Endothelial cell of umbilical vein (primary cell): ENCODE measurements around the gene TWF2. TPM values are rescaled to one million over a fixed set of nuclear protein-coding genes. Genes with fewer than 3 reads are reported as not detected.

Source experiments
- BruUV-seq: library from RNA; stranded (reverse); fragments of 400-500 nt; replicated peaks from 2 replicates; lab custom pipeline; 2021; lab: Mats Ljungman, UMichigan
- CTCF ChIA-PET: fragments of 300-600, 350-600 bp; sonication (Branson Sonifier 250); formaldehyde crosslinking; loops from one replicate; lab custom pipeline; 2021; ENCODE audit warnings: antibody characterized with exemption, inconsistent platforms; lab: Charles Lee
- POLR2A ChIA-PET: fragments of 300-600, 350-600 bp; sonication (Branson Sonifier 250); formaldehyde crosslinking; loops from one replicate; lab custom pipeline; 2021; ENCODE audit warnings: antibody characterized with exemption, inconsistent platforms; lab: Charles Lee
- DNase-seq: peaks from one replicate; pipeline ENCODE4 v3.0.0-alpha.2; 2011; ENCODE audit warnings: low read depth, low spot score
- FAIRE-seq: peaks from 2 replicates; lab custom pipeline; 2011; peaks lifted over from hg19 to GRCh38; lab: Jason Lieb, UNC
- H2AFZ ChIP-seq: 2 replicates; pipeline ENCODE4 v1.6.0; 2012; ENCODE audit warnings: low read depth, low read length, control low read depth, inconsistent platforms
- H3K27ac ChIP-seq: 2 replicates; pipeline ENCODE4 v1.5.1; 2011; ENCODE audit warnings: low read depth, mild to moderate bottlenecking, control low read depth, low read length, moderate library complexity; ENCODE audit not compliant: insufficient read depth
- H3K27me3 ChIP-seq, 2 experiments: 2 replicates each; pipeline versions ENCODE4 v1.6.0 to v1.6.1; 2011; ENCODE audit warnings: low read length in 2 of 2, mixed read lengths in 1 of 2; ENCODE audit not compliant: control insufficient read depth in 2 of 2, insufficient read depth in 2 of 2
- H3K36me3 ChIP-seq, 2 experiments: 2 replicates in 1 of 2; 3 replicates in 1 of 2; pipeline ENCODE4 v1.5.1; 2011; ENCODE audit warnings: low read length in 2 of 2, mild to moderate bottlenecking in 1 of 2, moderate library complexity in 1 of 2; ENCODE audit not compliant: control insufficient read depth in 2 of 2, insufficient read depth in 2 of 2; ENCODE audit errors: extremely low read depth in 1 of 2
- H3K4me1 ChIP-seq: 3 replicates; pipeline ENCODE4 v1.5.1; 2011; ENCODE audit warnings: mild to moderate bottlenecking, low read length; ENCODE audit not compliant: control insufficient read depth, insufficient read depth; ENCODE audit errors: extremely low read depth
- H3K4me2 ChIP-seq: 2 replicates; pipeline ENCODE4 v1.6.1; 2011; ENCODE audit warnings: low read length, control low read depth, mixed read lengths; ENCODE audit not compliant: insufficient read depth
- H3K4me3 ChIP-seq, 3 experiments: fragments of 200-600 bp in 1 of 3; sonication (generic), shearing (Covaris generic) in 1 of 3; replicated peaks in 1 of 3; 2 replicates each; pipeline ENCODE4 v1.5.1; 2011 to 2016; ENCODE audit warnings: control low read depth in 3 of 3, low read length in 3 of 3, mild to moderate bottlenecking in 2 of 3, inconsistent platforms in 1 of 3, low read depth in 1 of 3, moderate library complexity in 1 of 3; ENCODE audit not compliant: insufficient read depth in 1 of 3
- H3K79me2 ChIP-seq: 2 replicates; pipeline ENCODE4 v1.6.0; 2012; ENCODE audit warnings: low read length, inconsistent platforms; ENCODE audit not compliant: control insufficient read depth, insufficient read depth
- H3K9ac ChIP-seq: replicated peaks from 2 replicates; pipeline ENCODE3; 2011; ENCODE audit warnings: low read length, control low read depth; ENCODE audit not compliant: insufficient read depth; ENCODE audit errors: extremely low read depth
- H3K9me1 ChIP-seq: replicated peaks from 3 replicates; pipeline ENCODE4 v1.6.0; 2011; ENCODE audit warnings: mild to moderate bottlenecking, low read length; ENCODE audit not compliant: control insufficient read depth, insufficient read depth; ENCODE audit errors: extremely low read depth
- H3K9me3 ChIP-seq: replicated peaks from 2 replicates; pipeline ENCODE4 v1.5.1; 2012; ENCODE audit warnings: low read length, inconsistent platforms; ENCODE audit not compliant: control insufficient read depth, insufficient read depth
- H4K20me1 ChIP-seq: replicated peaks from 2 replicates; pipeline ENCODE3; 2011; ENCODE audit warnings: mild to moderate bottlenecking, low read length; ENCODE audit not compliant: control insufficient read depth, insufficient read depth; ENCODE audit errors: extremely low read depth
- FOS ChIP-seq: IDR thresholded peaks from 2 replicates; pipeline ENCODE4 v1.6.1; 2011; ENCODE audit warnings: mild to moderate bottlenecking, low read length, moderate library complexity, borderline replicate concordance; ENCODE audit not compliant: insufficient read depth
- POLR2A ChIP-seq: IDR thresholded peaks from 2 replicates; pipeline ENCODE4 v1.6.1; 2012; ENCODE audit warnings: low read depth, mild to moderate bottlenecking, control low read depth, low read length
- POLR2AphosphoS5 ChIP-seq: IDR thresholded peaks from 2 replicates; pipeline ENCODE4 v1.6.1; 2012; ENCODE audit warnings: low read depth, mild to moderate bottlenecking, control low read depth, low read length, moderate library complexity; ENCODE audit not compliant: insufficient read depth
- dilution Hi-C: fragments of 300-500 bp; cut with MboI; formaldehyde crosslinking; loops from one replicate; pipeline ENCODE4 v1.15.0; 2019; ENCODE audit warnings: low sequenced_read_pairs; ENCODE audit not compliant: extremely low pct_ligation_motif_present
- intact Hi-C: fragments of 100-400 bp; cut with micrococcal nuclease; formaldehyde crosslinking; loops from one replicate; pipeline ENCODE4 v1.10.0; 2022
- polyA plus RNA-seq, 4 experiments: library from polyadenylated mRNA; depleted of rRNA in 3 of 4; stranded (reverse) in 3 of 4; unstranded in 1 of 4; fragments of >200 nt; gene quantifications; 2 replicates each; pipeline versions ENCODE4 v1.2.1 to v1.2.3, GENCODE V29; 2011 to 2012; ENCODE audit warnings: missing spikeins in 1 of 4
- total RNA-seq: library from RNA; stranded (reverse); gene quantifications from 2 replicates; pipeline ENCODE4 v1.2.3, GENCODE V29; 2021
- TF ChIP-seq, protein P1 (sequence below), 2 donors: IDR thresholded peaks; 1 replicate in 1 of 2; 2 replicates in 1 of 2; pipeline ENCODE4 v1.5.1; 2011; ENCODE audit warnings: low read length in 2 of 2, mild to moderate bottlenecking in 2 of 2, moderate library complexity in 2 of 2, control low read depth in 1 of 2, inconsistent platforms in 1 of 2, low read depth in 1 of 2; ENCODE audit not compliant: insufficient read depth in 1 of 2; ENCODE audit errors: extremely low read depth in 1 of 2

TWF2 gene
- total and polyA plus RNA-seq, 2 donors (not counting 3 experiments of a cell fraction or from before 2014, with no cell fraction given): 82.9 to 134 TPM

DNA sequence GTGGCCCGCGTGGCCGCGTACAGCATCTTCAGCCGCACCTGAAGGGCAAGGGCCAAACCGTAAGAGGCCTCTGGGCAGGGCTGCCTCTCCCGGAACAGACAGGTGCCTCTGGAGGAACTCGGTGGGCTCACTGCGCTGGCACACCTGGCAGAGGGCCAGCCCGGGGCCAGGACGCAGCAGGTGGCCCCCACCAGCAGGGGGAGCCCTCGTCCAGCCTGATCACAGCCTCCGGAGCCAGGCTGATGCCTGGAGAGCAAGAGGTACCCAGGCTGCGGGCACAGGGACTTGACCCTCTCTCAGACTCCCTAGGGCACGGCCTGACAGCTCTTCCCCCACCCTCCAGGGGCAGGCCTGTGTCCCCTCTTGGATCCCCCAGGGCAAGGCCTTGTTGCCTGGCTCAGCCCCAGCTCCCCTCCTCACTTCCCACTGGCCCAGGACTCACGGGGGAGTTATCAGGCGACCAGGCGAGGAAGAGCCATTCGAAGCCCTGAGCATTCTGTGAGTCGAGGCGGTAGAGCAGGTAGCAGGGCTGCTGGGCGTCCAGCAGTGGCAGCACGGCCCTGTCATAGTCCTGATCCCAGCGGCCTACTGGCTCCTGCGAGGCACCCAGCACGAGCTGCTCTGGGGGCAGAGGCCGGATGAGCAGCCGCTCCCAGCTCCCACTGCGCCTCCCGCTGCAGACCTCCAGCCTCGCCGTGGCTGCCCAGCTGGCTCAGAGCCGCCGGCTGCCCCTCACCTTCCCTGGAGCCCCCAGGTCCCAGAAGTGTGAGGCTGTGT is 7.3 kb downstream of the TWF2 start:
- intact Hi-C loops: loop anchor here (1.0 kb wide), 1 partner anchor 108 kb away; no protein-coding TSS in a partner anchor
- Histone ChIP-seq H3K9ac (no peak overlapping the region), H3K4me3 (no peak overlapping the region), H3K79me2 (peaks cover 18% of the 10 kb centered on the region), H2AFZ (no peak overlapping the region), H3K4me1 (no peaks in the 10 kb centered on the region), H3K36me3 (peaks cover 14 to 27% of the 10 kb centered on the region in 2 experiments), H3K4me2 (no peak overlapping the region), H3K9me3 (no peaks in the 10 kb centered on the region), H3K27ac (no peak overlapping the region), H3K27me3 (no peaks in the 10 kb centered on the region), H3K9me1 (no peaks in the 10 kb centered on the region), H4K20me1 (no peaks in the 10 kb centered on the region)
- ChIA-PET POLR2A (interaction anchor here (0.5 kb wide), 1 partner anchor 23 kb away, joined by 5 read pairs; no protein-coding TSS in a partner anchor), CTCF (interaction anchor here (0.7 to 5.3 kb wide), 28 partner anchors 9 to 215 kb away, joined by 3 to 91 read pairs (median 6); partner anchors contain the start of genes GLYCTK and WDR82)
- dilution Hi-C loops: no loop called here
- no TSS peak for BruUV-seq
- TF ChIP-seq POLR2AphosphoS5 (peak; percentile 54), FOS (no peak), POLR2A (peak; percentile 36)
- TF ChIP-seq, protein P1, sequence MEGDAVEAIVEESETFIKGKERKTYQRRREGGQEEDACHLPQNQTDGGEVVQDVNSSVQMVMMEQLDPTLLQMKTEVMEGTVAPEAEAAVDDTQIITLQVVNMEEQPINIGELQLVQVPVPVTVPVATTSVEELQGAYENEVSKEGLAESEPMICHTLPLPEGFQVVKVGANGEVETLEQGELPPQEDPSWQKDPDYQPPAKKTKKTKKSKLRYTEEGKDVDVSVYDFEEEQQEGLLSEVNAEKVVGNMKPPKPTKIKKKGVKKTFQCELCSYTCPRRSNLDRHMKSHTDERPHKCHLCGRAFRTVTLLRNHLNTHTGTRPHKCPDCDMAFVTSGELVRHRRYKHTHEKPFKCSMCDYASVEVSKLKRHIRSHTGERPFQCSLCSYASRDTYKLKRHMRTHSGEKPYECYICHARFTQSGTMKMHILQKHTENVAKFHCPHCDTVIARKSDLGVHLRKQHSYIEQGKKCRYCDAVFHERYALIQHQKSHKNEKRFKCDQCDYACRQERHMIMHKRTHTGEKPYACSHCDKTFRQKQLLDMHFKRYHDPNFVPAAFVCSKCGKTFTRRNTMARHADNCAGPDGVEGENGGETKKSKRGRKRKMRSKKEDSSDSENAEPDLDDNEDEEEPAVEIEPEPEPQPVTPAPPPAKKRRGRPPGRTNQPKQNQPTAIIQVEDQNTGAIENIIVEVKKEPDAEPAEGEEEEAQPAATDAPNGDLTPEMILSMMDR (IDR thresholded peaks at IDR 0.05; ENCODE audit: extremely low read depth in 1 of 2, insufficient read depth in 1 of 2, low read depth in 1 of 2, low read length in 2 of 2): peak; percentile 98
- DNase-seq (peak; percentile 54), FAIRE-seq (peak; percentile 84)
